ENCODE data around the gene STOML2.

GRCh38 chr9:35103660-35104191 is 795 bp upstream of the STOML2 start:
- TF ChIP-seq CTCF (IDR thresholded peaks at IDR 0.05) (no peak), POLR2A (IDR thresholded peaks at IDR 0.05) (no peak)
